ENCODE results near the gene NPHP4. TPM values are rescaled to one million over a fixed set of nuclear protein-coding genes. Genes with fewer than 3 reads are reported as not detected.

Gene NPHP4
- total RNA-seq, 1 donor: 8.0 TPM

GRCh38 chr1:5913876-5914275, 78.3 kb downstream of the NPHP4 start:
- no peak overlapping the region for H3K4me2 ChIP-seq (ENCODE audit: insufficient read depth, low read length)

GRCh38 chr1:5913078-5913845, 79.0 kb downstream of the NPHP4 start:
- no peaks in the 10 kb centered on the region for H3K79me2 ChIP-seq (ENCODE audit: insufficient read depth, low read length)
- no peak overlapping the region for H2AFZ ChIP-seq (ENCODE audit: low read length)
- peak; percentile 90 for DNase-seq (ENCODE audit: insufficient read length, low spot score, missing footprints)
- no peak overlapping the region for H3K4me2 ChIP-seq (ENCODE audit: insufficient read depth, low read length)
- no peak overlapping the region for H3K27ac ChIP-seq (ENCODE audit: low read depth, low read length)
- H3K4me1 ChIP-seq (ENCODE audit: insufficient read depth, low read length): peaks cover 6% of the 10 kb centered on the region
- no peaks in the 10 kb centered on the region for H3K36me3 ChIP-seq (ENCODE audit: insufficient read depth, low read length)
- no peaks in the 10 kb centered on the region for H3K9me3 ChIP-seq (ENCODE audit: low read depth, low read length)
- H3K4me3 ChIP-seq (ENCODE audit: insufficient read depth, low read length): no peak overlapping the region
- H4K20me1 ChIP-seq (ENCODE audit: insufficient read depth, low read length): peaks cover 2% of the 10 kb centered on the region
- no peaks in the 10 kb centered on the region for H3K27me3 ChIP-seq (ENCODE audit: insufficient read depth, low read length)
- no peak for TF ChIP-seq CTCF (IDR thresholded peaks at IDR 0.05; ENCODE audit: extremely low read depth, low read depth, low read length)

More at GRCh38 chr1:5913876-5914275, 78.3 kb downstream of the NPHP4 start:
- DNase-seq (ENCODE audit: insufficient read length, low spot score, missing footprints): peak; percentile 51
- Histone ChIP-seq H3K4me1 (ENCODE audit: insufficient read depth, low read length) (peaks cover 6% of the 10 kb centered on the region), H4K20me1 (ENCODE audit: insufficient read depth, low read length) (peaks cover 2% of the 10 kb centered on the region), H3K36me3 (ENCODE audit: insufficient read depth, low read length) (no peaks in the 10 kb centered on the region), H3K9me3 (ENCODE audit: low read depth, low read length) (no peaks in the 10 kb centered on the region), H2AFZ (ENCODE audit: low read length) (no peak overlapping the region), H3K79me2 (ENCODE audit: insufficient read depth, low read length) (no peaks in the 10 kb centered on the region), H3K4me3 (ENCODE audit: insufficient read depth, low read length) (no peak overlapping the region), H3K27me3 (ENCODE audit: insufficient read depth, low read length) (no peaks in the 10 kb centered on the region), H3K27ac (ENCODE audit: low read depth, low read length) (no peak overlapping the region)
- no peak for TF ChIP-seq CTCF (IDR thresholded peaks at IDR 0.05; ENCODE audit: extremely low read depth, low read depth, low read length)

GRCh38 chr1:5911871-5912271, 80.4 kb downstream of the NPHP4 start:
- peaks cover 6% of the 10 kb centered on the region for H3K4me1 ChIP-seq (ENCODE audit: insufficient read depth, low read length)
- no peaks in the 10 kb centered on the region for H3K36me3 ChIP-seq (ENCODE audit: insufficient read depth, low read length)
- no peak overlapping the region for H2AFZ ChIP-seq (ENCODE audit: low read length)
- peak; percentile 53 for DNase-seq (ENCODE audit: insufficient read length, low spot score, missing footprints)
- no peaks in the 10 kb centered on the region for H3K27me3 ChIP-seq (ENCODE audit: insufficient read depth, low read length)
- TF ChIP-seq CTCF (IDR thresholded peaks at IDR 0.05; ENCODE audit: extremely low read depth, low read depth, low read length): no peak
- no peaks in the 10 kb centered on the region for H3K79me2 ChIP-seq (ENCODE audit: insufficient read depth, low read length)
- H4K20me1 ChIP-seq (ENCODE audit: insufficient read depth, low read length): peaks cover 2% of the 10 kb centered on the region
- no peak overlapping the region for H3K4me2 ChIP-seq (ENCODE audit: insufficient read depth, low read length)
- H3K27ac ChIP-seq (ENCODE audit: low read depth, low read length): no peak overlapping the region
- H3K9me3 ChIP-seq (ENCODE audit: low read depth, low read length): no peaks in the 10 kb centered on the region
- no peak overlapping the region for H3K4me3 ChIP-seq (ENCODE audit: insufficient read depth, low read length)

- Histone ChIP-seq H2AFZ (ENCODE audit: low read length) (no peak overlapping the region), H3K4me2 (ENCODE audit: insufficient read depth, low read length) (no peak overlapping the region), H4K20me1 (ENCODE audit: insufficient read depth, low read length) (peaks cover 2% of the 10 kb centered on the region), H3K4me1 (ENCODE audit: insufficient read depth, low read length) (peaks cover 6% of the 10 kb centered on the region), H3K4me3 (ENCODE audit: insufficient read depth, low read length) (no peak overlapping the region), H3K27ac (ENCODE audit: low read depth, low read length) (no peak overlapping the region), H3K36me3 (ENCODE audit: insufficient read depth, low read length) (no peaks in the 10 kb centered on the region), H3K27me3 (ENCODE audit: insufficient read depth, low read length) (no peaks in the 10 kb centered on the region), H3K9me3 (ENCODE audit: low read depth, low read length) (no peaks in the 10 kb centered on the region), H3K79me2 (ENCODE audit: insufficient read depth, low read length) (no peaks in the 10 kb centered on the region)
- TF ChIP-seq CTCF (IDR thresholded peaks at IDR 0.05; ENCODE audit: extremely low read depth, low read depth, low read length): no peak
- peak; percentile 10 for DNase-seq (ENCODE audit: insufficient read length, low spot score, missing footprints)
Observed at GRCh38 chr1:5911157-5911556, 81.1 kb downstream of the NPHP4 start.
